ENCODE data around the gene IMPDH1. TPM values are rescaled to one million over a fixed set of nuclear protein-coding genes. Genes with fewer than 3 reads are reported as not detected.

Gene IMPDH1
- total and polyA plus RNA-seq, 9 of the 15 experiments (the other 6 are each of a cell fraction or from before 2014, with no cell fraction given) = 0.80 to 118 (median 64.3) TPM

GRCh38 chr7:128455543-128456254, 45.9 kb upstream of the IMPDH1 start, which contains the start of gene HILPDA (continued):
- peak; percentile 51; the same call in 1 of the 2 replicates for TF ChIP-seq ZBTB40 (IDR thresholded peaks at IDR 0.05)
- TF ChIP-seq ZBTB40 (CRISPR knock-in tag; IDR thresholded peaks at IDR 0.05) = no peak
- TF ChIP-seq TAF1 (IDR thresholded peaks at IDR 0.05; ENCODE audit: control insufficient read depth, extremely low read depth, insufficient read depth, low read length, severe bottlenecking) = peak; percentile 60
- TF ChIP-seq L3MBTL2 (IDR thresholded peaks at IDR 0.05) = peak; percentile 98
- peak; percentile 51 for TF ChIP-seq PHF20 (IDR thresholded peaks at IDR 0.05; ENCODE audit: partially characterized antibody)
- peak; percentile 75 for TF ChIP-seq MXI1 (IDR thresholded peaks at IDR 0.05; ENCODE audit: low read depth, low read length)
- TF ChIP-seq UBTF (IDR thresholded peaks at IDR 0.05; ENCODE audit: borderline replicate concordance in 1 of 2, low read depth in 2 of 2, low read length in 2 of 2) = peak; percentile 39 to 61; a peak in 2 of 4 replicates
- TF ChIP-seq U2AF1 (optimal IDR thresholded peaks at IDR 0.05; ENCODE audit: low read depth, low read length) = peak; percentile 51
- no peak for TF ChIP-seq ZNF79 (CRISPR knock-in tag; IDR thresholded peaks at IDR 0.05; ENCODE audit: low read depth)
- TF ChIP-seq KLF6 (CRISPR knock-in tag; IDR thresholded peaks at IDR 0.05; ENCODE audit: borderline replicate concordance) = no peak; the same call in 1 of the 2 replicates
- TF ChIP-seq NFYB (IDR thresholded peaks at IDR 0.05; ENCODE audit: extremely low read depth, insufficient read length) = no peak
- no peak for TF ChIP-seq PCBP2 (IDR thresholded peaks at IDR 0.05; ENCODE audit: low read depth, low read length, poor library complexity, severe bottlenecking)
- no peak for TF ChIP-seq ZNF444 (CRISPR knock-in tag; IDR thresholded peaks at IDR 0.05)
- TF ChIP-seq GTF2E2 (tag; IDR thresholded peaks at IDR 0.05) = no peak; the same call in 1 of the 2 replicates
- peak; percentile 86 for TF ChIP-seq SAP30 (IDR thresholded peaks at IDR 0.05; ENCODE audit: borderline replicate concordance, insufficient read depth, low read depth, low read length, poor library complexity, severe bottlenecking)
- no peak for TF ChIP-seq KDM1A (IDR thresholded peaks at IDR 0.05)
